Measurements from ENCODE around the gene TIMM22.

The TIMM22 gene

DNA sequence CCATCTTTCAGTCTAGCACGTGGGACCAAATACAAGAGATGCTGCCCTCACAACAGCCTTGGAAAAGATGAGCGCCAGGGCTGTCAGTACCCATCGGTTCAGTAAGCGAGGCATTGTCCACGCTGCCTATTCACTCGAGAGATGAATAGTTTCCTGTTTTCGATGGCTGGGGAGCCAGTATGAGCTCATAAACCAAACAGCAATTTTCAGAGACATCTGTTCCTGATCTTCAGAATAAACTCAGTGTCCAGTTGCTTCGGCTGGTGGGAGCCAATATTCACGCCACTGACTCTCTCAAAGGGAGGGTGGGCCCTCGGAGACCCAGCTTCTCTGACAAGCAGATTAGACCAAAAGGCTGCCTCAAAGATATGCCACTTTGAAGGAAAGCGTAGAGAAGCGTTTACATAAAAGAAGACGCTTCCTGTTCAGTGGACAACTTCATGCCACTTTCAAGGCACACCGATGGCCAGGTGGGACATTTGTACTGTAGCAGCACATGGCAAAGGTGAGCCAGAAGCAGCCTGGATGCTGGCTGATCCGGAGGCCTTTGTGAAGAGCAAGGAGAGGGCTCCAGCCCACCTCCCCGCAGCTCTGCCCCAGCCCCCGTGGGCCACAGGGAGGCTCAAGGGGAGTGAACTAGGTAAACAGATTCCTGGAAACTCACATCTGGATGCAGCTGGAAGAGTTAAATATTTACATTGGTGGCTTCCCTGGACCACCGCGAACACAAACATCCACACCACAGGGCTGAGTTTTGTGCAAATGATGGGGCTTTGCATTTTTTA lies 6.0 kb downstream of the TIMM22 start:
- no peak for DNase-seq (ENCODE audit: low read depth)

GRCh38 chr17:1003633-1003971 lies 6.7 kb downstream of the TIMM22 start:
- DNase-seq (ENCODE audit: low read depth) = no peak

DNA sequence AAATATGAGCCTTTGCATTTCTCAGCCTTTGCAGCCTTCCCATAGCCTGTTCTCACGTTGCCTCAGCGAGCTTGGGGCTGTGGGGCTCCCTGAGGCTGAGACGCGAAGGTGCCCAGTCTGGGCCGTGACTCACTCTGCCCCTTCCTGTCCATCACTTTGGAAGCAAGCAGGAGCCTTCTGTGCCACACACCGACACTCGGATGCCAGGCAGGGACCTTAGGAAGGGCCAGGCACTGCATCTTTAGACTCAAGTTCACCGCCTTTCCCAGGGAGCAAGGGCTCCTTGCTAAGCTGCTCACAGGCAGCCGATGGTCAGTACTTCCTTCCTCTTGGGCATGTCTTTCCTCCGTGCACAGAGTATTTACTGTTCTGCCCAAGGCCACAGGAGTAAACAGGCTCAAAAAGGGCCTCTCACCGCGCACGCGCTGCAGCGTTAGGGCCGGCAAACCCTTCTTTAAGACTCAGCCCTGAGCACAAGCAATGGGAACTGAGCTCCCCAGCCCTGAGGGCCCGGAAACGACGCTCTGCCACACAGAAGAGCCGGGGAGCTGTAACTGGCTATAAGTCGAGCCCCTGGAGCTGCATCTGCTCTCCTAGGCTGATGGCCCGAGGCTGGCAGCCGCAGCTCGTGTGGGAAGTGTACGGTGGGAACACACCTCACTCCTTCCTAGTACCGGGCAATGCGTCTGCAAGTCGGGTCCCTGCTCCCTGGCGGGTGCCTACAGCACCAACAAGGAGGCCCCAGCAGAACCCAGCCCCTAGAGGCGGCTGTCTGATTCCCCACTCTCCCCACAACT lies 7.2 kb downstream of the TIMM22 start:
- DNase-seq (ENCODE audit: low read depth) = no peak

DNA sequence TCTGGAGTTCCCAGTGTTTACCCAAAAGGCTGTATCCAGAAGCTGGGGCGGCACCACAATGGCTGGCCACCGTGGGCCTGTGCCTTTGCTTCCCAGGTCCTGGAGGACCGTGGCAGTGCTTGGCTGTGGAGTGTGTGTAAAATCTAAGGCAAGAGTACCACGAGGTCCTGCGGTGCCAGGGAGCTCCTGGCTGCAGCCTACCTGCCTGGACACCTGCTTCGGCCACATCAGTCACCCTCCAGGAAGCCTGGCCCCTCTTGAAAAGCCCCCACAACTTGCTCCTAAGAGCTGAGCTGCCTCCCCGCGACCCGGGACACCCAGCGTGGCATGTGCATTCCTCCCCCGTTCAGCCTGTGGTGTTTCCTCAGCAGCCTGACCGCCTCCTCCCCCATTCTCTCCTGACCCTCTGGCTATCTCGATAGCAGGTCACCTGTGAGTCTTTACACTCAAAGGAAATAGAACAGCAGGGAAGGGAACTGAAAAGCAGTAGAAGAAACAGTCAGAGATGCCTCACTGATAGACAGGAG lies 7.9 kb downstream of the TIMM22 start:
- DNase-seq (ENCODE audit: low read depth) = no peak

GRCh38 chr17:1005361-1005946 lies 8.5 kb downstream of the TIMM22 start:
- DNase-seq (ENCODE audit: low read depth) = no peak

DNA sequence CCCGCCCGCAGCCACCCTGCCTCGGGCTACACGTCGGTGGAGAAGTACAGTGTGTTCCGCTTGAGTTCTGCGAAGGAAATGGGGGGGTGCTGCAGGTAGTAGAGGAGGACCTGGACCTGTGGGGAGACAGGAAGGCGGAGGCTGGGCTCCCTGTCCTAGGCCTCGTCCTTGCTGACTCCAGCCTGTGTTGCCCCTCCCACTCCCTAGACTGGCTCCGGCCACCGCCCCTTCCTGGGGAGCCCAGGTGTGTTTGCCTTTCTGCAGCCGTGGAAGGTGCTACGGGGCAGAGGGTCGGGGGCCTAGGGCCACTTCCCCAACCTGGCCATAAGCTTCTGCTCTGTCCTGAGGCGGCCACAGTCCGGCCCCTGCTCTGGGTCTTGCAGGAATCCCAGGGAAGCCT lies 9.1 kb downstream of the TIMM22 start:
- no peak for DNase-seq (ENCODE audit: low read depth)

GRCh38 chr17:1007310-1008007 lies 10.5 kb downstream of the TIMM22 start:
- no peak for DNase-seq (ENCODE audit: low read depth)

- DNase-seq (ENCODE audit: low read depth) = no peak
These were observed 11.3 kb downstream of the TIMM22 start for GRCh38 chr17:1008008-1008761.

GRCh38 chr17:1009229-1010085 lies 12.5 kb downstream of the TIMM22 start:
- no peak for DNase-seq (ENCODE audit: low read depth)

DNA sequence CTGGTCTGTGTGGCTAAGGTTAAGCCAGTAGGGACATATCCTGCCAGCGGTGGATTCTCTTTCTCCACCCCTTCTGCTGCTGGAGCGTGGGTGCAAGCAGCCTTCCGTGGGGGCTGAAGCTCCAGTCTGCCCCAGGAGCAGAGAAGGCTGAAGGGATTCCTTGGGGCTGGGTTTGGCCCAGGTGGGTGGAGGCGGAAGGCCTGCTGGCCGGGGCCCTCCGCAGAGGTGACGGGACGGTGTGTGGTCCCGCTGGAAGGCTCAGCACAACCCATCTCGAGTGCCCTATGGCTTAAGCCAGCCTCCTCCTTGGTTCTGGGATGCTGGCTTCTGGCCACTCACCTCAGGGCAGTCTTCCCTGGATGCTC lies 13.1 kb downstream of the TIMM22 start:
- no peak for DNase-seq (ENCODE audit: low read depth)

DNA sequence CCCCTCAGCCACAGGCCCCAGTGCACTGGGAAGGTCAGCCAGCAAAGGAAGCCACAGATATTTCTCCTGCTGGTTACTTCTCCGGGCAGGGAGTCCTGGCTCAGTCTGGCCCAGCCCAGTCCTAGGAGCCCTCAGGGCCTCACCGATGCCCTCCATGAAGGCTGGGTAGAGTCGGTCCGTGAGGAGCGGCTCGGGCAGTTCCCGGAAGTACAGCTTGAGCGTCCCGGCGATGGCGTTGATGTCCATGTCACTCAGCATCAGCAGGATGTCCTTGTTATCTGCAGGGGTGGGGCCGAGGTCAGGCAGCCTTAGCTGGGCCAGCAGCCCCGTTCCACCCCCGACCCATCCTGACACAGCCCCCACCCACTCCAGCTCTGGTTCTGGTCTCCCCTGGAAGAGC lies 13.7 kb downstream of the TIMM22 start:
- DNase-seq (ENCODE audit: low read depth) = no peak

DNA sequence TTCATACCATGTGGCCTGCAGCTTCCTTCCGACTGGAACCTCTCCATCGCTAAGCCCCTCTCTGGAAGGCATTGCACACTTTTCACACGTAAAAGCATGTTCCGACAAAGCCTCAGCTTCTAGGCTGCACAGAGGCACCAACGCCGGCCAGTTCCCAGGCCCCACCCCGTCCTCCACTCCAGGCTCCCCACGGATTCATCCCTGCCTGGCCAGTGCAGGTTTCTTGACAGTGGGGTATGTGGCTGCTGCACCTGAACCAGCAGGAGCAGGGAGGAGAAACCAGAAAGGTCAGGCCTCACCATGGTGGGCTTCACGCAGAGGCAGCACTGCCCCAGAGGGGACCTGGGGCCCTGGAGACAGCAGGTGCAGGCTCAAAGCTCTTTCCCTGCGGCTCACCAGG lies 14.2 kb downstream of the TIMM22 start:
- DNase-seq (ENCODE audit: low read depth) = no peak

GRCh38 chr17:1011760-1012735 lies 15.1 kb downstream of the TIMM22 start:
- DNase-seq (ENCODE audit: low read depth) = no peak

GRCh38 chr17:1012823-1013728 lies 16.1 kb downstream of the TIMM22 start:
- DNase-seq (ENCODE audit: low read depth) = no peak

DNA sequence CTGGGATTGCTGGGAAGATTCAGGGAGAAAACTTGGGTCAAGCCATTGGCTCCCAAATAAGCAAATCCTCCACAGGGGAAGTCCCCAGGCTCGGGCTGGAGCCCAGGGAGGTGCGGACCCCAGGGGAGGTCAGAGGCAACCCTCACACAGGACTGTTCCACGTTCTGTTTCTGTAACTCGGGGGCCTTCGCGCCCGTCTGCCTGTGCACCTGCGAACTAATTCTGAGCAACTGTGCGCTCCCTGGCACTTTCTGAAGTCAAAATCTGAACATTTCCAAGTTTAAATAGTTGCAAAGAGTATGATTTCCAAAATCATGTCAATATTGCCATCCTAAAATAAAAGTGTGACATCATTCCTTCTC lies 16.8 kb downstream of the TIMM22 start:
- no peak for DNase-seq (ENCODE audit: low read depth)

DNA sequence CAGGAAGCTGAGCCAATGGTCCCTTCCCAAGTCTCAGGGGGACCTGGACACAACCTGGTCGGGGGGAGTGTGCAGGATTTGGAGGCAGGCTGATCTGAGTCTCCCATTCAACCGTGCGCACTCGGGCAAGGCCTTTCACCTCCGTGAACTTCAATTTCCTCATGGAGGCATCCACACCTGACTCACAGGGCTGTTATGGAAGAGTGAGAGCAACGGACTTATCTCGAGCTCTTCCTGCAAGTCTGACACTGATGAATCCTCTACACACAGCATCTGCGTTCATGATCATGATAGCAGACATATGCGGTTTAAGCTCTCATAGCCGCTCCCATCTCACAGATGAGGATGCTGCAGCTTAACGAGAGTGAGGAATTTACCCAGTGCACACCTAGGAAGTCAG lies 21.6 kb downstream of the TIMM22 start:
- no peak for DNase-seq (ENCODE audit: low read depth)

- DNase-seq (ENCODE audit: low read depth) = no peak
These were observed 22.5 kb downstream of the TIMM22 start for GRCh38 chr17:1019451-1019850.

DNA sequence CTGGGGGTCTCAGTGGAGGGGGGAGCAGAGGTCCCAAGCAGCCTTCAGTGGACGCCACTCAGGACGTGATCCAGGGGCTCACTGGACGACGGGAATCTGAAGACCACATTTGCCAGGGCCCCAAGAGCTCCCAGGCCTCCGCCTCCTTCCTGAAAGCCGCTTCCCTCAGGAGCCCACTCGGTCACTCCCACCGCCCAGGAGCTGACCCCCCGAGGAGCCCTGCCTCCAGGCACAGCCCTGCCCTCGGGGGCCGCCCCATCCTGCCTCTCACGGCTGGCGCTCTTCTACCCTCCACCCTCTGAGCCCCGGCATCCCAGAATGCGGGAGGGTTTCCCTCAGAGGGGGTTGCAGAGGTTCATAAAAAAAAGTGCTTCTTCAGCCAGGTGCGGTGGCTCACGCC lies 24.2 kb downstream of the TIMM22 start:
- DNase-seq (ENCODE audit: low read depth) = no peak
